H9 (cell line): ENCODE data around the gene HORMAD1. TPM values are rescaled to one million over a fixed set of nuclear protein-coding genes. Genes with fewer than 3 reads are reported as not detected.

ENCODE experiments used
- DNase-seq: peaks from one replicate; pipeline ENCODE4 v3.0.0-alpha.2; 2017
- H2AFZ ChIP-seq: one replicate; pipeline ENCODE4 v1.6.1; 2013; ENCODE audit warnings: mild to moderate bottlenecking, low read length, control low read depth, moderate library complexity
- H2AK5ac ChIP-seq: 2 replicates; pipeline ENCODE4 v1.6.1; 2013; ENCODE audit warnings: low read length, control low read depth, mixed read lengths; ENCODE audit not compliant: insufficient read length
- H2BK120ac ChIP-seq: one replicate; pipeline ENCODE4 v1.6.1; 2013; ENCODE audit warnings: low read depth, mild to moderate bottlenecking, low read length, control low read depth, inconsistent platforms; ENCODE audit not compliant: poor library complexity, severe bottlenecking
- H2BK12ac ChIP-seq: 2 replicates; pipeline ENCODE4 v1.6.1; 2013; ENCODE audit warnings: low read length, control low read depth, mixed read lengths, low read depth; ENCODE audit not compliant: insufficient read length
- H2BK15ac ChIP-seq: 2 replicates; pipeline ENCODE4 v1.6.1; 2013; ENCODE audit warnings: low read depth, low read length, control low read depth
- H2BK20ac ChIP-seq: one replicate; pipeline ENCODE4 v1.6.1; 2013; ENCODE audit warnings: low read depth, mild to moderate bottlenecking, low read length, control low read depth, inconsistent platforms; ENCODE audit not compliant: poor library complexity, severe bottlenecking
- H2BK5ac ChIP-seq: 2 replicates; pipeline ENCODE4 v1.6.1; 2013; ENCODE audit warnings: low read length, control low read depth, mixed read lengths; ENCODE audit not compliant: insufficient read length
- H3K14ac ChIP-seq: 2 replicates; pipeline ENCODE4 v1.6.1; 2013; ENCODE audit warnings: low read length, control low read depth; ENCODE audit not compliant: insufficient read depth
- H3K18ac ChIP-seq: 2 replicates; pipeline ENCODE4 v1.6.1; 2013; ENCODE audit warnings: low read depth, mild to moderate bottlenecking, mixed read lengths, low read length, control low read depth; ENCODE audit not compliant: insufficient read length
- H3K23ac ChIP-seq: 2 replicates; pipeline ENCODE4 v1.6.1; 2013; ENCODE audit warnings: low read length, control low read depth, mixed read lengths, low read depth; ENCODE audit not compliant: insufficient read length
- H3K23me2 ChIP-seq: 2 replicates; pipeline ENCODE4 v1.6.1; 2013; ENCODE audit warnings: low read depth, mild to moderate bottlenecking, mixed read lengths, low read length, control low read depth; ENCODE audit not compliant: insufficient read length, poor library complexity, severe bottlenecking
- H3K27ac ChIP-seq: 2 replicates; pipeline ENCODE4 v1.5.1; 2013; ENCODE audit warnings: low read length, control low read depth, mixed read lengths, low read depth; ENCODE audit not compliant: insufficient read length
- H3K27me3 ChIP-seq: 2 replicates; pipeline ENCODE4 v1.6.1; 2013; ENCODE audit warnings: low read length, control low read depth, inconsistent platforms; ENCODE audit not compliant: insufficient read depth
- H3K4ac ChIP-seq: 2 replicates; pipeline ENCODE4 v1.6.1; 2013; ENCODE audit warnings: low read depth, mild to moderate bottlenecking, control low read depth, inconsistent platforms, low read length, moderate library complexity
- H3K4me1 ChIP-seq: 2 replicates; pipeline ENCODE4 v1.6.1; 2013; ENCODE audit warnings: low read length, control low read depth, inconsistent platforms; ENCODE audit not compliant: insufficient read depth
- H3K4me2 ChIP-seq: 2 replicates; pipeline ENCODE4 v1.6.1; 2013; ENCODE audit warnings: low read length, control low read depth, mixed read lengths; ENCODE audit not compliant: insufficient read length, insufficient read depth
- H3K56ac ChIP-seq: 2 replicates; pipeline ENCODE4 v1.6.1; 2013; ENCODE audit warnings: low read depth, mild to moderate bottlenecking, mixed read lengths, low read length, control low read depth; ENCODE audit not compliant: insufficient read length
- H3K79me1 ChIP-seq: 2 replicates; pipeline ENCODE4 v1.6.1; 2013; ENCODE audit warnings: low read depth, mild to moderate bottlenecking, moderate library complexity, low read length, control low read depth, inconsistent platforms; ENCODE audit not compliant: insufficient read depth, poor library complexity, severe bottlenecking
- H3K79me2 ChIP-seq: 2 replicates; pipeline ENCODE4 v1.6.1; 2013; ENCODE audit warnings: low read length, control low read depth, inconsistent platforms; ENCODE audit not compliant: insufficient read depth
- H3K9ac ChIP-seq: 2 replicates; pipeline ENCODE4 v1.6.1; 2013; ENCODE audit warnings: low read length, control low read depth, mixed read lengths; ENCODE audit not compliant: insufficient read length; ENCODE audit errors: extremely low read depth
- H3K9me3 ChIP-seq: one replicate; pipeline ENCODE4 v1.6.1; 2013; ENCODE audit warnings: low read depth, low read length, inconsistent platforms; ENCODE audit not compliant: control insufficient read depth
- H3T11ph ChIP-seq: one replicate; pipeline ENCODE4 v1.6.1; 2013; ENCODE audit warnings: mild to moderate bottlenecking, low read length, control low read depth, inconsistent platforms
- H4K20me1 ChIP-seq: one replicate; pipeline ENCODE4 v1.6.1; 2013; ENCODE audit not compliant: control insufficient read depth, insufficient read length, insufficient read depth
- H4K5ac ChIP-seq: 2 replicates; pipeline ENCODE4 v1.6.1; 2013; ENCODE audit warnings: low read depth, mild to moderate bottlenecking, mixed read lengths, low read length, control low read depth; ENCODE audit not compliant: insufficient read length
- H4K8ac ChIP-seq: replicated peaks from 2 replicates; pipeline ENCODE4 v1.6.1; 2013; ENCODE audit warnings: low read length, control low read depth, mixed read lengths, low read depth; ENCODE audit not compliant: insufficient read length
- H4K91ac ChIP-seq: 2 replicates; pipeline ENCODE4 v1.6.1; 2013; ENCODE audit warnings: low read depth, mild to moderate bottlenecking, moderate library complexity, mixed read lengths, low read length, control low read depth; ENCODE audit not compliant: insufficient read length
- H3K27ac Mint-ChIP-seq, 3 experiments: 2 replicates in 2 of 3; 3 replicates in 1 of 3; pipeline ENCODE4 v1.8.0; 2020 to 2021; ENCODE audit warnings: mixed read lengths in 3 of 3, mild to moderate bottlenecking in 1 of 3, moderate library complexity in 1 of 3
- H3K27me3 Mint-ChIP-seq: 2 replicates; pipeline ENCODE4 v1.8.0; 2021; ENCODE audit warnings: low read depth, mild to moderate bottlenecking, moderate library complexity, mixed read lengths
- H3K36me3 Mint-ChIP-seq, 3 experiments: 2 replicates in 2 of 3; 3 replicates in 1 of 3; pipeline ENCODE4 v1.8.0; 2020 to 2021; ENCODE audit warnings: low read depth in 3 of 3, mixed read lengths in 3 of 3; ENCODE audit not compliant: insufficient read depth in 1 of 3
- H3K4me1 Mint-ChIP-seq, 2 experiments: 2 replicates each; pipeline ENCODE4 v1.8.0; 2020; ENCODE audit warnings: mixed read lengths in 2 of 2
- H3K4me3 Mint-ChIP-seq, 2 experiments: 2 replicates in 1 of 2; 3 replicates in 1 of 2; pipeline ENCODE4 v1.8.0; 2020 to 2021; ENCODE audit warnings: mild to moderate bottlenecking in 2 of 2, mixed read lengths in 2 of 2, moderate library complexity in 1 of 2
- H3K9me3 Mint-ChIP-seq, 2 experiments: 2 replicates in 1 of 2; 3 replicates in 1 of 2; pipeline ENCODE4 v1.8.0; 2020; ENCODE audit warnings: mild to moderate bottlenecking in 2 of 2, mixed read lengths in 2 of 2, moderate library complexity in 1 of 2
- WGBS: extraction: QIAGEN DNeasy Blood & Tissue Kit; methylation state at CpG from one replicate; pipeline ENCODE4 v1.1.7; 2013; ENCODE audit warnings: missing lambda C conversion rate, low lambda C conversion rate, mixed read lengths; ENCODE audit not compliant: insufficient read length; ENCODE audit errors: extremely low coverage; 5-methylcytosine and 5-hydroxymethylcytosine counted together
- total RNA-seq: library from RNA; stranded (reverse); gene quantifications from 2 replicates; pipeline ENCODE4 v1.2.1, GENCODE V29; 2021
- TF ChIP-seq, protein P1 (sequence below): fragments of 200-600 bp; sonication (generic); conservative IDR thresholded peaks from 3 replicates; pipeline ENCODE4 v1.8.0; 2021; ENCODE audit warnings: antibody characterized with exemption, mild to moderate bottlenecking

HORMAD1 gene
- total RNA-seq, 1 experiment from 2014 or later: not detected

DNA sequence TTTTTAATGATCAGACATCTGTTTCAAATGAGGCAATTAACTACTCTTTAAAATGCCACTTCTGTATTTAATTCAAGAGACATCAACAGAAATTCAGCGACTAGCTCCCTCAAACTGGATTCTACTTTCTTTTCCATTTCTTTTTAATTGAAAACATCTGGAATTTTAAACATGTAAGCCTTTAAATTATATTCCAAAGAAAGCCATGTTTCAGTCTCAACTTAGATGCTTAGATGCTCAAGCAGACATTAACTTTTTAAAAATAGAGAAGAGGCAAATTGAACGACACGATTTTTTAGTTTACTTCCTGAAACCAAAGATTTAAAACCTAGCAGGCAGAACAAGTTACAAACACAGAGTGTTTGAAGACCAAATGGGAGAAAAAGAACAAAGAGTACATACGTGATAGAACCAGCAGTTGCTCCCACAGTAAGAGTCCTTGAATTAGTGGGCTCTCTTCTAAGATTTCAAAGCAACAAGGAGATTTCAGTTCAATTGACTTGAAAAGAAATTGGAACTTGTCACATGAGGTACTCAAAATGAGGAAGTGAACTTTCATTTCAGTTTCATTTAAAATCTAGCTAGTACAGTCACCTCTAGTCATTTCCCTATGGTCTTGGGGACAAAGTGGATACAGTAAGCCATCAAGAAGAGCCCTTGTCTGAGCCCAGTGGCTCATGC is 44.7 kb upstream of the HORMAD1 start, which contains the start of gene CTSS:
CTSS (minus strand) TSS at position 483 of the 681 bp plus-strand sequence. CDS start 1,015 bp downstream, outside the sequence.
- TF ChIP-seq, protein P1, sequence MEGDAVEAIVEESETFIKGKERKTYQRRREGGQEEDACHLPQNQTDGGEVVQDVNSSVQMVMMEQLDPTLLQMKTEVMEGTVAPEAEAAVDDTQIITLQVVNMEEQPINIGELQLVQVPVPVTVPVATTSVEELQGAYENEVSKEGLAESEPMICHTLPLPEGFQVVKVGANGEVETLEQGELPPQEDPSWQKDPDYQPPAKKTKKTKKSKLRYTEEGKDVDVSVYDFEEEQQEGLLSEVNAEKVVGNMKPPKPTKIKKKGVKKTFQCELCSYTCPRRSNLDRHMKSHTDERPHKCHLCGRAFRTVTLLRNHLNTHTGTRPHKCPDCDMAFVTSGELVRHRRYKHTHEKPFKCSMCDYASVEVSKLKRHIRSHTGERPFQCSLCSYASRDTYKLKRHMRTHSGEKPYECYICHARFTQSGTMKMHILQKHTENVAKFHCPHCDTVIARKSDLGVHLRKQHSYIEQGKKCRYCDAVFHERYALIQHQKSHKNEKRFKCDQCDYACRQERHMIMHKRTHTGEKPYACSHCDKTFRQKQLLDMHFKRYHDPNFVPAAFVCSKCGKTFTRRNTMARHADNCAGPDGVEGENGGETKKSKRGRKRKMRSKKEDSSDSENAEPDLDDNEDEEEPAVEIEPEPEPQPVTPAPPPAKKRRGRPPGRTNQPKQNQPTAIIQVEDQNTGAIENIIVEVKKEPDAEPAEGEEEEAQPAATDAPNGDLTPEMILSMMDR: no peak
- Histone ChIP-seq H3K79me1 (no peaks in the 10 kb centered on the region), H3K18ac (no peak within 1 kb of the TSS), H2AK5ac (no peak within 1 kb of the TSS), H3K27me3 (no peaks in the 10 kb centered on the region), H4K20me1 (no peaks in the 10 kb centered on the region), H2BK120ac (no peak within 1 kb of the TSS), H4K8ac (no peak within 1 kb of the TSS), H3K79me2 (no peaks in the 10 kb centered on the region), H3K23ac (no peak within 1 kb of the TSS), H2BK12ac (no peak within 1 kb of the TSS), H3K56ac (no peak within 1 kb of the TSS), H3K9ac (no peak within 1 kb of the TSS), H3K4ac (no peak within 1 kb of the TSS), H2BK5ac (no peak within 1 kb of the TSS), H3T11ph (no peak within 1 kb of the TSS), H3K4me1 (no peaks in the 10 kb centered on the region), H3K23me2 (no peaks in the 10 kb centered on the region), H4K91ac (no peak within 1 kb of the TSS), H3K27ac (no peak within 1 kb of the TSS), H2BK20ac (no peak within 1 kb of the TSS), H4K5ac (no peak within 1 kb of the TSS), H2BK15ac (no peak within 1 kb of the TSS), H3K9me3 (no peaks in the 10 kb centered on the region), H3K4me2 (no peak within 1 kb of the TSS), H2AFZ (no peak within 1 kb of the TSS), H3K14ac (no peak within 1 kb of the TSS)
- H3K4me3 Mint-ChIP-seq: no peak within 1 kb of the TSS
- no peak within 1 kb of the TSS for H3K27ac Mint-ChIP-seq
- H3K4me1 Mint-ChIP-seq: no peaks in the 10 kb centered on the region
- WGBS: no CpG with 5 or more reads among the region's 4 CpGs
- DNase-seq: no peak
- peaks cover 4% of the 10 kb centered on the region in 2 experiments; a peak in 4 of 5 replicates for H3K9me3 Mint-ChIP-seq
- peaks cover 0 to 3% (median 2%) of the 10 kb centered on the region in 3 experiments; a peak in 5 of 7 replicates for H3K36me3 Mint-ChIP-seq
- peaks cover under 1% of the 10 kb centered on the region; the same call in 1 of the 2 replicates for H3K27me3 Mint-ChIP-seq
